Measurements from ENCODE around the gene PLA2G10.

- TF ChIP-seq CTCF (IDR thresholded peaks at IDR 0.05) (no peak), ZFX (IDR thresholded peaks at IDR 0.05; ENCODE audit: borderline replicate concordance) (no peak)
Measured at GRCh38 chr16:14652726-14653125, 41.4 kb downstream of the PLA2G10 start.
